SH-SY5Y (cell line): ENCODE measurements around the gene HS6ST3.

Experiments
- GATA2 ChIP-seq: IDR thresholded peaks from 2 replicates; pipeline ENCODE4 v1.6.1; 2011; ENCODE audit warnings: mild to moderate bottlenecking, low read depth, low read length
- GATA3 ChIP-seq: IDR thresholded peaks from 2 replicates; pipeline ENCODE4 v1.6.1; 2011; ENCODE audit warnings: low read depth, mild to moderate bottlenecking, low read length, moderate library complexity

- no peak for TF ChIP-seq GATA2
- no peak for TF ChIP-seq GATA3
Measured at GRCh38 chr13:96544957-96545356, 455.1 kb downstream of the HS6ST3 start.
